Measurements from ENCODE around the gene CYTH4.

The CYTH4 gene

DNA sequence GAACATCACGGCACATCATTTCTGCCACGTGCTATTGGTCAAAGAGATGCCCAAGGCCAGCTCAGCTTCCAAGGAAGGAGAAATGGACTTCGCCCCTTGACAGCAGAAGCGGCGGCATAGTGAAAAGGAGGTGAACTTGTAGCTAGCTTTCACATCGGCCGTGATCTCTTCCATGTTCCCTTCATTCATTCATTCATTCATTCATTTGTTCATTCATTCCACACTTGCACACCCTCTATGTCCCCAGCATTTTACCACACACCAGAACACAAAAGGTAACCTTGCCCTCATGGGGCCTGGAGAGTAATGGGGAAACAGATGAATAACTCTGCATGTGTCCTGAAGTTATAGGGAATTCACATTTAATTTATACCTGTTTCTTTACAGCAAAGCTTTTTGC is 1.1 kb upstream of the CYTH4 start:
- no peak overlapping the region for H3K4me3 ChIP-seq
- DNase-seq (ENCODE audit: low read depth, low spot score) = no peak
- no peak overlapping the region for H3K9ac ChIP-seq (ENCODE audit: insufficient read length)
- H3K27ac ChIP-seq = no peak overlapping the region
- H3K36me3 ChIP-seq (ENCODE audit: insufficient read depth, low read length) = no peaks in the 10 kb centered on the region
- no peaks in the 10 kb centered on the region for H3K9me3 ChIP-seq (ENCODE audit: low read depth, low read length)
- no peak for TF ChIP-seq EZH2 (IDR thresholded peaks at IDR 0.05)
- TF ChIP-seq FOXP2 (optimal IDR thresholded peaks at IDR 0.05; ENCODE audit: control extremely low read depth, extremely low read length, insufficient read depth) = no peak
- TF ChIP-seq POLR2AphosphoS5 (IDR thresholded peaks at IDR 0.05; ENCODE audit: borderline replicate concordance, low read depth, low read length) = no peak

DNA sequence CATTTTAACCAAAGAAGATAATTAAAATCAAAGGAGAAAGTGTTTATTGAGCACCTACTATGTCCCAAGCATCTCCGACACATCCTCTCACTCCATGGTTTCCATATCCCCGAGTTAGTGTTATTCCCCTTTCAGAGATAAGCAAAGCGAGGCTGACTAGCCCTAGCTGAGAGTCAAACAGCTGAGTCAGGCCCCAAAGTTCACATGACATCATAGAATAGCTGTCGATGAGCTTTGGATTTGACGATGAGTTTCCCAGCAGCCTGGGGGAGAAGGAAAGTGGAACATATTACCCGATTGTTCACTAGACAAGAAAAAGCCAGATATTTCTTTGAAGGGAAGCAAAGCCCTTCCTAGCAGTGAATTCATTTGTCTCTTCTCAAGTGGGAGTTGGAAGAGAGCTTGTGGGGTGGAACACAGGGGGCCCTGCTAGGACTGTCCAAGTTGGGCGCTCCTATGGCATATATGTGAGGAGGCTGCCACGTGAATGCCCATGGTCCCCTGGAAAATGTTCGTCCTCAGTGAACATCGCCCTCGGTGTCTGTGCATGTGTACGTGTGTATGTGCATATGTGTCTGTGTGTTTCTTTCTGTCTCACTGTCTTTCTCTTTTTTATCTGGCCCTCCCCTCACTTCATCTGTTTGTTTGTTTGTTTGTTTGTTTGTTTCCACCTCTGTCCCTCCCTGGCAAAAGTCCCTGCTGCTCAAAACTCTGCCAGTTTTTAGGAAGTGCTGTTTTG is 493 bp upstream of the CYTH4 start:
- Histone ChIP-seq H3K27ac (no peak overlapping the region), H3K4me3 (no peak overlapping the region), H3K9ac (ENCODE audit: insufficient read length) (no peak overlapping the region), H3K9me3 (ENCODE audit: low read depth, low read length) (no peaks in the 10 kb centered on the region), H3K36me3 (ENCODE audit: insufficient read depth, low read length) (no peaks in the 10 kb centered on the region)
- TF ChIP-seq POLR2AphosphoS5 (IDR thresholded peaks at IDR 0.05; ENCODE audit: borderline replicate concordance, low read depth, low read length) (no peak), EZH2 (IDR thresholded peaks at IDR 0.05) (no peak), FOXP2 (optimal IDR thresholded peaks at IDR 0.05; ENCODE audit: control extremely low read depth, extremely low read length, insufficient read depth) (no peak)
- DNase-seq (ENCODE audit: low read depth, low spot score) = no peak

DNA sequence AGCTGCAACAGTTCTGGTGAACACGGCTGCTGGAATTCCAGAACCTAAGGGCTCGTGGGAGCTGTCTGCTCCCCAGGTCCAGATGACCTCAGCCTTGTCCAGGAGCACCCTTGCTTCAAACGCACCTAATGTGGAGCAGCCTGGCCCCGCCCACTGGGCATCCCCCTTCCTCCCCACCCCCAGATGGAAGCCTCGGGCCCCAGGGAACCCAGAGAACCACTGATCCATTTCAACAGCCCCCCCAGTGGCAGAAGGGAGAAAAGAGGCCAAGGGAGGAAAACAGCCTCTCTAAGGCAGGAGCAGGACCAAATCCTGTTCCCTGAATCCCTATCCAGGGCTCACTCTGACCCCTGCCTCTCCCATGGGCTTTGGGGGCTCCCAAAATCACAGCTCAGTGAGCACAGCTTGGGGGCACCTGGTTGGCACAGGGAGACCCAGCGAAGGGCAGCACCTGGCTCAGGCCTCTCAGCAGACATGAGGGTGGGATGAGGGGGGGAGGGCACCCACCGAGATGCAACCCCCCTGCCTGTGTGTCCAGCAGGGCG is 1.2 kb downstream of the CYTH4 start:
- TF ChIP-seq EZH2 (IDR thresholded peaks at IDR 0.05) (no peak), FOXP2 (optimal IDR thresholded peaks at IDR 0.05; ENCODE audit: control extremely low read depth, extremely low read length, insufficient read depth) (no peak), POLR2AphosphoS5 (IDR thresholded peaks at IDR 0.05; ENCODE audit: borderline replicate concordance, low read depth, low read length) (no peak)
- Histone ChIP-seq H3K9me3 (ENCODE audit: low read depth, low read length) (no peaks in the 10 kb centered on the region), H3K4me3 (no peak overlapping the region), H3K36me3 (ENCODE audit: insufficient read depth, low read length) (no peaks in the 10 kb centered on the region), H3K27ac (no peak overlapping the region), H3K9ac (ENCODE audit: insufficient read length) (no peak overlapping the region)
- no peak for DNase-seq (ENCODE audit: low read depth, low spot score)

DNA sequence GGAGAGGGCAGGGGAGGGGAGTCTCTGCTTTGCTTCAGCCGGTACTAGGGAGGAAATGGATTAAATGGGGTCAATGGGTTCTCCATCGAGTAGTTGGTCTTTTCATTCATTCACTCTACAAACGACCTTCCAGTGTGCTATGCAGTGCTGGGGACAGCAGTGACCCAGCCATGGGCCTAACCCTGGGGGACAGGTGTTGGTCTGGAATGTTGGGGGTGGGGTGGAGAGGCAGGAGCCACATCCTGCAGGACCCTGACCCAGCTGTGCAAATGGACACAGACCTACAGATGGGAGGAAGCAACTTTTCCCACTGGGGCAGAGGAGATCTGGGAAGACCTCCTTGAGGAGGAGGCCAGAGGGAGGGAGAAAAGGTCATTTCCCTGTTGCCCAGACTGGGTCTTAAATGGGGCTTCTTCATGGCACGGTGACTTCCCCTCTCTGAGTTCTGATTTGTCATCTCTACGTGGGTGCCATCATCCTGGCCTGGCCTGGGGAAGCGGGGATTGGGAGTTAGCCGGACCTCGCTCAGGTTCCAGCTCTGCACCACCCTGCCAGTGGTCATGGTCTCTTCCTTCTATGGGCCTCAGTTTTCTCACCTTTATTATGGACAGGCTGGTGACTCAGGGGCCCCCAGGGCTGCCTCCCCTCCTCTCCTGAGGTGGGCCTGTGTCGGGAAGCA is 2.0 kb downstream of the CYTH4 start:
- Histone ChIP-seq H3K9ac (ENCODE audit: insufficient read length) (no peak overlapping the region), H3K9me3 (ENCODE audit: low read depth, low read length) (no peaks in the 10 kb centered on the region), H3K36me3 (ENCODE audit: insufficient read depth, low read length) (no peaks in the 10 kb centered on the region), H3K27ac (no peak overlapping the region), H3K4me3 (no peak overlapping the region)
- TF ChIP-seq FOXP2 (optimal IDR thresholded peaks at IDR 0.05; ENCODE audit: control extremely low read depth, extremely low read length, insufficient read depth) (no peak), EZH2 (IDR thresholded peaks at IDR 0.05) (no peak), POLR2AphosphoS5 (IDR thresholded peaks at IDR 0.05; ENCODE audit: borderline replicate concordance, low read depth, low read length) (no peak)
- no peak for DNase-seq (ENCODE audit: low read depth, low spot score)

DNA sequence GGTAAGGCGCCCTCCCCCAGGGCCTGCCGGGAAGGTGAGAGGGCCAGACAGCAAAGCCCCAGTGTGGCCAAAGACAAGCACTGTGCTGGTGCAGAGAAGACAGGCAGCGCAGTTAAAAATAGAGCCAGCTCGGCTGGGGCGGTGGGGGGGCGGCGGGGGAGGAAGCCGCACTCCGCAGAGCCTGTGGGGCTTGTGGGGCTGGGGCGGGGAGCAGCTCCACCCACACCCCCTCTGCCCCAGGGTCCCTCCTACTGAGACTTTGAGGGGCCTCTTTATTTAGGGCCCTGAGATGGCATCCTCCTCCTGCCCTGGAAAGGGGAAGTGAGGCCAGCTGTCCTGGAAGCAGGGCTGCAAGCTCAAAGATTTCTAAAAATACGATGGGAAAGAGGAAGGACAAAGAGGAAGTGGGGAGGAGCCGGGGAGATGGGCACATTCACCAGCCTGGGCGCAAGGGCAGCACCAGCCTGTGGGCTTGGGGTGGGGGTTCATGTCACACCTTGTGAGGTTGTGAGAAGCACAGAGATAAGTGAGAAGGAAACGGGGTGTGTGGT is 2.6 kb downstream of the CYTH4 start:
- H3K9me3 ChIP-seq (ENCODE audit: low read depth, low read length) = no peaks in the 10 kb centered on the region
- H3K9ac ChIP-seq (ENCODE audit: insufficient read length) = no peak overlapping the region
- DNase-seq (ENCODE audit: low read depth, low spot score) = no peak
- H3K4me3 ChIP-seq = no peak overlapping the region
- TF ChIP-seq EZH2 (IDR thresholded peaks at IDR 0.05) (peak; percentile 43), FOXP2 (optimal IDR thresholded peaks at IDR 0.05; ENCODE audit: control extremely low read depth, extremely low read length, insufficient read depth) (no peak), POLR2AphosphoS5 (IDR thresholded peaks at IDR 0.05; ENCODE audit: borderline replicate concordance, low read depth, low read length) (no peak)
- H3K27ac ChIP-seq = no peak overlapping the region
- no peaks in the 10 kb centered on the region for H3K36me3 ChIP-seq (ENCODE audit: insufficient read depth, low read length)

DNA sequence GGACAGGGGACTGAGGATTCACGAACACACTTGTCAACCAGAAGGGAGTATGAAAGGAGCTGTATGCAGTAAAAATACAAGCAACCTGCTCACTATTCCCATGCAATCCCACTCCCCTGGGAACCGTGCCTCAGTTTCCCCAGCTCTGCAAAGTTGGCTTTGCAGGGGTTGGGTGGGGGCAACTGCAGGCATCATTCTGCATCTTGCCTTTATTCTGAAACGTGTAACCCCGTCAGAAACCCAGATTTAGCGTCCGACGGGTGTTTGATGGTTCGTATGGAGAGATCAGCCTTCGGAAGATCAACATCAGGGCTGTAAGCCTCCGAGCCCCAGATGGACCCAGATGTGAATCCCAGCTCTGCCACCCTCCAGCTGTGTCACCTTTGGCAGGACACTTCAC is 3.6 kb downstream of the CYTH4 start:
- H3K27ac ChIP-seq = no peak overlapping the region
- H3K9ac ChIP-seq (ENCODE audit: insufficient read length) = no peak overlapping the region
- no peaks in the 10 kb centered on the region for H3K36me3 ChIP-seq (ENCODE audit: insufficient read depth, low read length)
- H3K4me3 ChIP-seq = no peak overlapping the region
- TF ChIP-seq EZH2 (IDR thresholded peaks at IDR 0.05) (no peak), FOXP2 (optimal IDR thresholded peaks at IDR 0.05; ENCODE audit: control extremely low read depth, extremely low read length, insufficient read depth) (no peak), POLR2AphosphoS5 (IDR thresholded peaks at IDR 0.05; ENCODE audit: borderline replicate concordance, low read depth, low read length) (no peak)
- no peak for DNase-seq (ENCODE audit: low read depth, low spot score)
- H3K9me3 ChIP-seq (ENCODE audit: low read depth, low read length) = no peaks in the 10 kb centered on the region

DNA sequence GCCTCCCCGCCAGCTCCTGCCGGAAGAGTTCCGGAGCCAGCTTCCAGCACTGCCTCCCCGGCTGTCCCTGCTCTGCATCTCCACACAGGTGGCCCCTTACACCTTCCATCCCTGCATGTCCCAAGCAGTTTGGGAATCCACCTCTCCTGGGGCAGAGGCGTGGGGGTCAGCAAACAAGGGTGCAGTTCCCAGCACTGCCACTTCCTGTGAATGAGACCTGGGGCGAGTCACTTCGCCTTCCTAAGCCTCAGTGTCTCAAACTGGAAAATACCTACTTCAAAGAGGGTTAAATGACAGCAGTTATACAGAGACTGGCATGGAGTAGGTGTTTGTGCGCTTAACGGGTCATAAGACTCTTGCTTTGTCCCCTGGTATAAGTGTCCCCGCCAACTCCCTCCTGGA is 5.2 kb downstream of the CYTH4 start:
- Histone ChIP-seq H3K4me3 (no peak overlapping the region), H3K9ac (ENCODE audit: insufficient read length) (no peak overlapping the region), H3K36me3 (ENCODE audit: insufficient read depth, low read length) (no peaks in the 10 kb centered on the region), H3K9me3 (ENCODE audit: low read depth, low read length) (no peaks in the 10 kb centered on the region), H3K27ac (no peak overlapping the region)
- TF ChIP-seq EZH2 (IDR thresholded peaks at IDR 0.05) (no peak), FOXP2 (optimal IDR thresholded peaks at IDR 0.05; ENCODE audit: control extremely low read depth, extremely low read length, insufficient read depth) (no peak), POLR2AphosphoS5 (IDR thresholded peaks at IDR 0.05; ENCODE audit: borderline replicate concordance, low read depth, low read length) (no peak)
- no peak for DNase-seq (ENCODE audit: low read depth, low spot score)

DNA sequence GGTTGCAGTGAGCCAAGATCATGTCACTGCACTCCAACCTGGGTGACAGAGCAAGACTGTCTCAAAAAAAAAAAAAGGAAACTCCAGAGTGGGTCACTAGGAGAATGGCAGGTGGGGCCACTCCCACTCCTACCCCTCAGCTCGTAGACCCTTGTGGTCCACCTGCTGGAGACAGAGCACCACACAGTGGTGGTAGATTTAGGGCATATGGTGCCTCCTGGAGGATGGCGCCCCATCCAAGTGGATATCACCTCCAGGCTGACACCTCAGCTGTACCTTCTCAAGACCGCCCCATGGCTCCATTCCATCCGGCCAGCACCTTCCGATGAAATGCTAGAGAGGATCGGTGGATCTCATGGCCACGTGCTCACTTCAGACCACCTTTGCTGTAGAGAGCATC is 6.2 kb downstream of the CYTH4 start:
- Histone ChIP-seq H3K4me3 (no peak overlapping the region), H3K36me3 (ENCODE audit: insufficient read depth, low read length) (no peaks in the 10 kb centered on the region), H3K9me3 (ENCODE audit: low read depth, low read length) (no peaks in the 10 kb centered on the region), H3K27ac (no peak overlapping the region), H3K9ac (ENCODE audit: insufficient read length) (no peak overlapping the region)
- TF ChIP-seq FOXP2 (optimal IDR thresholded peaks at IDR 0.05; ENCODE audit: control extremely low read depth, extremely low read length, insufficient read depth) (no peak), POLR2AphosphoS5 (IDR thresholded peaks at IDR 0.05; ENCODE audit: borderline replicate concordance, low read depth, low read length) (no peak), EZH2 (IDR thresholded peaks at IDR 0.05) (no peak)
- DNase-seq (ENCODE audit: low read depth, low spot score) = no peak
